Measurements from ENCODE around the gene KYAT1.

KYAT1 gene

DNA sequence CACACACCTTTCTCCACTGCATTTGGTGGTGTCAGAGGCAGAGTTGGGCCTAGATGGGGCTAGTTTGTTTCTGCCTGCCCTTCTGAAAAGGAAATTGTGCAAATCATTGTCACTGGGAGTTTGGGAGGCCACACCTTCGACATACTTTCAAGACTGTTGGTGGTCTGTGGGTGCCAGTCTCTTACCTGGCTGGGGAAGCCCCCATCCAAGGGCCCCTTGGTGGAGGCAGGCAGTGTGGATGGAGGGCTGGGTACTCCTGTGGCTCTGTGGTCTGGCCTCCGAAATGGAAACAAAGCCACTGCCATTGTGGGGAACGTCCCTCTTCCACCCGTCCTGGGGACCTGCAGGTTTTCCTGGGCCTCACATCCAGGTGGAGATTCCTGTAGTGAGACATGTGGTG, 28.1 kb upstream of the KYAT1 start:
- no peak for FAIRE-seq
- no peak for DNase-seq (ENCODE audit: insufficient read length, low spot score)

DNA sequence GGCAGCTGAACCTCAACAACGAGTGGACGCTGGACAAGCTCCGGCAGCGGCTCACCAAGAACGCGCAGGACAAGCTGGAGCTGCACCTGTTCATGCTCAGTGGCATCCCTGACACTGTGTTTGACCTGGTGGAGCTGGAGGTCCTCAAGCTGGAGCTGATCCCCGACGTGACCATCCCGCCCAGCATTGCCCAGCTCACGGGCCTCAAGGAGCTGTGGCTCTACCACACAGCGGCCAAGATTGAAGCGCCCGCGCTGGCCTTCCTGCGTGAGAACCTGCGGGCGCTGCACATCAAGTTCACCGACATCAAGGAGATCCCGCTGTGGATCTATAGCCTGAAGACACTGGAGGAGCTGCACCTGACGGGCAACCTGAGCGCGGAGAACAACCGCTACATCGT, 26.6 kb upstream of the KYAT1 start:
- FAIRE-seq (no peak), DNase-seq (ENCODE audit: insufficient read length, low spot score) (no peak)

DNA sequence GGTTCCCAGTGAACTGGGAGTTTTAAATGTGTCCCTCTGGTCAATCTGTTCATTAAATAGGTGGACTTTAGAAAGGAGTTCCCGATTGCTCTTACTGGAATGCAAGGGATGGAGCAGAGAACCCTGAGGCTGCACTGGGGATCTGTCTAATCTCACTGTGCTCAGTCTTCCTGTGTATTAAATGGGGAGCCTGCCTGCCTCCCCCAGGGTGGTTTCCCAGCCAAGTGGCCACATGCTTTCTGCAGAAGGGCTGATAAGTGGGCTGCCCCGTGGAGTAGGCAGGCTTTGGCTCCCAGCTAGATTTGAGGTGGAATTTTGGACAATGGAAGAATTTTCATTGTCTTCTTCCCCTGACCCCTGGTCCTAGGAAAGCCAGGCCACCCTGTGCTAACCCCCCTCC, 25.0 kb upstream of the KYAT1 start:
- no peak for FAIRE-seq
- no peak for DNase-seq (ENCODE audit: insufficient read length, low spot score)

DNA sequence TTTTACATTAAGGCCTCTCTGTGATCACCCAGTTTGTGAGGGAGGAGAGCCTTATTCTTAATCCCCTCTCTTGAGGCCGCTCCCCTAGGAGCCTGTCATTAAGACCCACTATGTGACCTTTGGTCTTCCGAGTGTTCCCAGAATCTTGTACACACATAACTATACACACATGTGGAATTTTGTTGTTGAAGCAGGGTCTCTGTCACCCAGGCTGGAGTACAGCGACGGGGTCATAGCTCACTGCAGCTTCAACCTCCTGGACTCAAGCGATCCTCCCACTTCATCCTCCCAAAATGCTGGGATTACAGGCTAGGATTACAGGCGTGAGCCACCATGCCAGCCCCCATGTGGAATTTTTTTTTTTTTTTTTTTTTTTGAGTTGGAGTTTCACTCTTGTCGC, 24.2 kb upstream of the KYAT1 start:
- FAIRE-seq (no peak), DNase-seq (ENCODE audit: insufficient read length, low spot score) (no peak)

DNA sequence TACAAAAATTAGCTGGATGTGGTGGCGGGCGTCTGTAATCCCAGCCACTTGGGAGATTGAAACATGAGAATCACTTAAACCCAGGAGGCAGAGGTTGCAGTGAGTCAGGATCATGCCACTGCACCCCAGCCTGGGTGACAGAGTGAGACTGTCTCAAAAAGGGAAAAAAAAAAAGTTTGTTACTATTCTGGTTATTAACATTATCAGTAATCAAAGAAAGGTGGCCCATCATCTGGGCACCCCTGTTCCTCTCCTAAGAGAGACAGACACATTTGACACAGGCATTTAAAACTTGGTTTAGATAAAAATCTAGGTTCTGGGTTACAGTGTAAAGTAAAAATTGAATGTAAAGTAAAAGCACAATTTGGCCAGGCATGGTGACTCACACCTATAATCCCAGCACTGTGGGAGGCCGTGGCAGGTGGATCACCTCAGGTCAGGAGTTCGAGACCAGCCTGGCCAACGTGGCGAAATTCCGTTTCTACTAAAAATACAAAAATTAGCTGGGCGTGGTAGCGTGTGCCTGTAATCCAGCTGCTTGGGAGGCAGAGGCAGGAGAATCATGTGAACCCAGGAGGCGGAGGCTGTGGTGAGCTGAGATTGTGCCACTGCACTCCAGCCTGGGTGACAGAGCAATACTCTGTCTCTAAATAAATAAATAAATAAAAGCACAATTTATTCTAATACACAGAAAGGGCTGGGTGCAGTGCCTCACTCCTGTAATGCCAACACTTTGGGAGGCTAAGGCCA, 22.3 kb upstream of the KYAT1 start:
- FAIRE-seq, result no peak
- DNase-seq (ENCODE audit: insufficient read length, low spot score), result no peak

DNA sequence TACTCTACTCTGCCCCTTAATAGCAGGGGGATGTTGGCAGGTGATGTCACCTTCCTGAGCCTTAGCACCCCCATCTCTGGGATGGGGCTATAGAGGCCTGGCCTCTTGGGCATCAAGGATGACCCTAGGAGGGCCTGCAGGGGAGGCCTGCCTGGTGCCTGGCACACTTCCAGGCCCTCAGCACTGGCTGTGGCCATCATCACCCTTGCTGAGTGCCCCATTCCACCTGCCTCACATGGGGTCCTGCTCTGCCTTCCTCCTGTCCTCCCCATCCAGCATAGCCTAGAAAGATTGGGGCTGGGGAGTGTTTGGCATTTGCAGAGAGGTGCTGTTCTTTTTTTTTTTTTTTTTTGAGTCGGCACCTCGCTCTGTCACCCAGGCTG, 21.3 kb upstream of the KYAT1 start:
- no peak for DNase-seq (ENCODE audit: insufficient read length, low spot score)
- FAIRE-seq, result no peak

DNA sequence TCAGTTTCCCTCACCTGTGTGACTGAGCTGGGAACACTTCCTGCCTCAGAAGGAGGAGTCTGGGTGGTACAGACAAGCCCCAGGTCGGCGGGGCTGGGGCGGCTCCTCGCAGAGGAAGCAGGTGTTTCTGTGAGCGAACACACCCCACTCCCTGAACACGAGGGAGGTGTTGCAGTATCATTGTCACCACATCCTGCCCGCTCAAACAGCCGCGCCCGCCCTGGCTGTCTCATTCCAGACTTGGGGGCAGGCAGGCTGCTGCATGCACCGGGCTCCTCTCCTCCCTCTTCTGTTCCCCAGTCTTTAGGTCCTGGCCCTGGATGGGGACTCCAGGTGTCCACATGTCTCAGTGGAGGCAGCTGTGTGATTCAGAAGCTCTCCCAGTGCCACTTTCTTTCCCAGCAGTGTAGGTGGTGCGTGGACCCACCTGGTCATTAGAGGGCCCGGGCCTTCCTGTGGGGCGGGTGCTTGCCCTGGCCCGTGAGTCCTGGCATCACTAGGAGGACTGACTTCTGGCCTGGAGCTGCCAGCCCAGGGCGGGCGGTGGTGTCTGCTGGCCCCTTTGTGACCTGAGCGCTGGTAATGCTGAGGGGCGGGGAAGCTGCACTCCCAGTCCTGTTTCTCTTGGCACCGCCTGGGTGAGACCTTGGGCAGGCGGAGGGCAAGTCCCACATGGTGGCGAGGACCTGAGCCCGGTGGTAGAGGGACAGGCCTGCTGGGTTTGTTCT, 20.8 kb upstream of the KYAT1 start:
- FAIRE-seq (peak; percentile 82), DNase-seq (ENCODE audit: insufficient read length, low spot score) (peak; percentile 84)

DNA sequence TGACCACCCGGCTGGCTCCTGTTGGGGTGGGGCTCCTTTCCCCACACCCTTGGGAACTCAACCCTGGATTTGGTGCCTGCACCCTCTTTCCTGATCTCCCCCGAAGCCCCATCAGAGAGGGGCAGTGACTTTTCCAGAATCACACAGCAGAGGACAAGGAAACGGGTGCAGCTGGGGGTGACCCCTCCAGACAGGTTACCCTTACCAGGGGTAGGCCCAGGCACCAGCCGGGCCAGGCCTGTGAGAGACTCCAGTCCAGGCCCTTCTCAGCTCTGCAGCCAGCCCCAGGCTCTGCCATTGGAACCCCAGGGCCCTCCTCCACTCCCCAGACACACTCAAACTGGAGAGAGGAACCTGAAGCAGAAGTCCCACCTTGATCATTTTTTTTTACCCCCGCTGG, 20.1 kb upstream of the KYAT1 start:
- no peak for DNase-seq (ENCODE audit: insufficient read length, low spot score)
- no peak for FAIRE-seq

DNA sequence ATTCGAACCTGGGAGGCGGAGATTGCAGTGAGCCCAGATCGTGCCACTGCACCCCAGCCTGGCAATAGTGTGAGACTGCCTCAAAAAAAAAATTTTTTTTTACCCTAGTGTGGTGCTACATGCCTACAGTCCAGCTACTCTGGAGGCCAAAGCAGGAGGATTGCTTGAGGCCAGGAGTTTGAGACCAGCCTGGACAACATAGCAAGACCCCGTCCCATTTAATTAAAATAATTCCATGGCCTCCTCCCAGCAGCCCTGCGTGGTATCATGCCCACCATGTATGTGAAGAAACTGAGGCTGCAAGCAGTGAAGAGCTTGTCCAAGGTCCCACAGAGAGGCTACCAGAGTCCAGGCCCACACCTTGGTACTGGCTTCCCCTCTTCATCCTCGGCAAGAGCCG, 19.6 kb upstream of the KYAT1 start:
- FAIRE-seq, result no peak
- DNase-seq (ENCODE audit: insufficient read length, low spot score), result no peak

DNA sequence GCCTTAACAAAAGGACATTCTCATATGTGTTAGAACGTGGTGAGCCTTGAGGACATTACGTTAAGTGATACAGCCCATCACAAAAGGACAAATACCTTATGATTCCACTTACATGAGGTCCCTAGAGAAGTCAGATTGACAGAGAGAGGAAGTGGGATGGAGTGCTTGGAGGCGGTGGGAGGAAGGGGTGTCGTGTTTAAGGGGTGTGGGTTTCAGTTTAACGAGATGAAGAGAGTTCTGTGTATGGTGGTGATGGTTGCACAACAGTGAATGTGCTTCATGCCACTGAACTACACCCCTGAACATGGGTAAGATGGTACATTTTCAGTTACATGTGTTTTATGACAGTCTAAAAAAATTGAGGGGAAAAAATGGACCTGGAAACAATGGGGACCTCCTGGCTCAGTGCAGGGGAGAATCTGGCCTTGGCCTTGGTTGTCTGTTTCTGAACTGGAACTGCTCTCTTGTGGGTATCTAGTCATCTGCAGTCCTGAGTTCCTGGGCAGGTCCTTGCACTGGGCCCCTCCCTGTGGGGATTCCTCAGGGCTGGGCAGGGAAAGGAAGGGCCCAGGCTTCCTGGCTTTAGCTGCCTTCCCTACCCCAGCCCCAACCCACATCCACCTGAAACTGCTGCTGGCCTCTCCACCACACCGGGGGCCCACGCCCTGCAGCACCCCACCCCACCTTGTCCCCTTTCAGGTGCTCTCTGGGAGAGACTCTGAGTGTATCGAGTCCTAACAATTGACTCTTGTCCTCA, 18.0 kb upstream of the KYAT1 start:
- no peak for DNase-seq (ENCODE audit: insufficient read length, low spot score)
- no peak for FAIRE-seq

DNA sequence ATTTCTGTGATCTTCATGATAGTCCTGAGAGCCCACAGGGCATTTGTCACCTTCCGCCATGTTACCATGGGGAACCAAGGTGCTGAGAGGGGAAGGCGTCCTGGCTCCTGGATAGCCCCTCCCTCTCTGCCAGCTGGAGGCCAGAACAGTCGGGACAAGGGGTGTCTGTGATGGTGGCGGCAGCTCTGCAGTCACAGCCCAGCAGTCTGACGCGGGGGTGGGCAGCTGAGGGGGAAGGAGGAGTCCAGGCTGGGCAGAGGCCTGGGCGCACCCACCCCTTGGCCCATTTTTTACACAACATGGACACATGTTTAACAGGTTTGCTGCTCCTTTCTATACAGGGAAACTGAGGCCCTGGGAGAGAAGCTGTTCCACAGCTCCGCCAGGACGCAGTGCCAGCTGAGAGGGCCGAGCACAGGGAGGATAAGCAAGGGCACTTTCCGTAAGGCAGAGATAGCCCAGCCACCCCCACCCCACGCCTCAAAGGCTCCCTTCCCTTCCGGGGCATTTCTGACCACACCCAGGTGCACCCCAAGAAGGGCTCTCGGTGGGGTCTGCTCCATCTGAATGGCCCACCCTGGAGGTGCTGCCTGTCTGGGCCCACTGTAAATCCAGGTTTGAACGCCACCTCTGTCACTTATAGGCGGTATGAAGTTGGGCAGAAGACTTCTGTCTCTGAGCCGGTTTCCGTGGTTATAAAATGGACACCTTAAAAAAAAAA, 17.3 kb upstream of the KYAT1 start:
- DNase-seq (ENCODE audit: insufficient read length, low spot score), result no peak
- FAIRE-seq, result no peak

DNA sequence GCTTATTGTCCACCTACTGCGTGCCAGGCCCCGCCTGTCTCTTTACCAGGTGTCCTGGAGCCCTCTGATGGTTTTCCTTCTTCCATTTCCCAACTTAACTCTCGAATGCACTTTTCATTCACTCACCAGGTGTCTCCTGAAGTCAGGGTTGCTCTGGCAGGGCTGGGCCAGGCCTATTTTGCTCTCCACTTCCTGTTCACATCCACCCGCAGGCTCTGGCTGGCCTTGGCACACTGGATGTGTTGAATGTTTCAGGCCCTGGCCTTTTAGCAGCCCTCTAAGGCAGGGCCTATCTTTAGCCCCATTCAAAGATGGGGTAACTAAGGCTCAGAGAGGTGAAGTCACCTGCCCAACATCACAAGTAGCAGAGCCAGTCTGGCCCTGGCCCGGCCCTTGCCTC, 16.6 kb upstream of the KYAT1 start:
- no peak for FAIRE-seq
- DNase-seq (ENCODE audit: insufficient read length, low spot score), result no peak

DNA sequence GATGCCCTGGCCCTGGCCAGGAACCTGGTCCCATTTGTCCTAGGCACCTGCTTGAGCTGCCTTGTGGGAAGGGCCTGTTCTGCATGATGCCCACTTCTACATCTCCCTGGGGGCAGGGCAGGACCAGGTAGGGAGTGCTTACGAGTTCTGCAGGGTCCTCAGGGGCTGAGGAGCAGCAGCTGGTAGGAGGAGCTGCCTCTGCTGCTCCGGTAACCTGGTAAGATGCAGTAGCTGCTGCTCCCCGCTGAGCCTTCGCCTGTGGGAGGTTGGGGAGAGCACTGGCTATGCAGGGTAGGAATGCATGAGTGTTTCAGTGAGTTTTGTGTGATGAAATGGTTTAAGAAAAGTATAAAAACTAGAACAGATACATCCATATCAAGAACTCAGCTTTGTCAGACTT, 13.8 kb upstream of the KYAT1 start:
- no peak for DNase-seq (ENCODE audit: insufficient read length, low spot score)
- no peak for FAIRE-seq

DNA sequence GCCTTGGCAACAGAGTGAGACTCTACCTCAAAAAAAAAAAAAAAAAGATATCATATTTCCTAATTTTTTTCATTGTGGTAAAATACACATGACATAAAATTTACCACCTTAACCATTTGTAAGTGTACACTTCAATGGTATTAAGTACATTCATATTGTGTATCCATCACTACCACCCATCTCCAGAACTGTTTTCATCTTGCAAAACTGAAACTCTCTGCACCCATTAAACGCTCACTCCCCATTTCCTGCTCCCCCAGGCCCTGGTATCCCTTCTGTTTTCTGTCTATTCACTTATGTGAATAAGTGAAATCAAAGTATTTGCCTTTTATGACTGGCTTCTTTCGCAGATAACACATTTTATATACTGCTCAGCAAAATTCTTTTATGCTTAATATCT, 13.0 kb upstream of the KYAT1 start:
- no peak for DNase-seq (ENCODE audit: insufficient read length, low spot score)
- no peak for FAIRE-seq

DNA sequence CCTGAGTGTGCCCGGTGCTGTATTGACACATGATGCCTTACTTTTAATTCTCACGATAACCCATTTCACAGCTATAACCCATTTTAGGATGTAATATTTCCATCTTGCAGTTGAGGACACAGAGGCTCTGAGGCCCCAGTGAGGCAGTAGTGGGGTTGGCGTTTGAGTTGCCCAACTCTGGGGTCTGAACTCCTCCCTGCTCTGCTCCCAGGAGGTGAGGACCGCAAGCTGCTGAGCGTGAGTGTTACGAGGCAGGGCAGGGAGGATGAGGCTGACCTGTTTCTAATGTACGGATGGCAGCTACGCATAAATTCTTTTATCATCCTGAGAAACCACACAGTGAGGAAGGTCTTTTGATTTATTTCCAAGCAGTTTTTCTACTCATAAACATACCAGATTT, 11.6 kb upstream of the KYAT1 start:
- FAIRE-seq (no peak), DNase-seq (ENCODE audit: insufficient read length, low spot score) (no peak)

DNA sequence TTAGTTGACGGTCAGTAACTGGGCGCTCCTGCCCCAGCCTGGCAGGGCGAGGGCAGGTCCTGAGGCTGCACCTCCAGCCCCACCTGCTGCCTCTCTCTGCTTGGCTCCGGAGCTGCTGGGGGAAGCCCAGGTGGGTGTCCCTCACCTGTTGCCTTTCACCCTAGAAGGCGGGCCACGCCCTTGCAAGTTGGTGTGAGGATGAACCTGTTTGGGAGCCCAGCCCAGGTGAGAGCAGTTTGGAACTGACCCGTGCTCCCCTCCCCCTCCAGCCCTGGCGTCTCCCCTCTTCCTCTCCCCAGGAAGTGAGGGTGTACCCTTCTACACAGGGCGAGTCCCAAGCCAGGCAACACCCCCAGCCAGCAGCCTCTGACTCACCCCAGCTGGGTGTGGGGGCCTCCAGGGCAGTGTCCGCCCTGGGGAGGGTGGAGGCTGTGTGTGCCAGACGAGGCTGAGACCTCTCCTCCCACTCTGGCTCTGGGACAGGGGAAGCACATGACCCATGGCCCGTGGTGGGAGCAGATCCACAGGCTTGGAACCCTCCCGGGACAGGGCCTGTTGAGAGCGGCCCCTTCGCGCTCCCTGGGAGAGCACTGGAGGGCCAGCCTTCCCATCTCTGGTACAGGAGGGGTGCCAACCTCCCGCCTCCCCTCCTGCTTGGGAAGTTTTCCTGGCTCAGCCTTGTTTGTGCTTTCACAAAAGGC, 10.6 kb upstream of the KYAT1 start:
- no peak for DNase-seq (ENCODE audit: insufficient read length, low spot score)
- no peak for FAIRE-seq

DNA sequence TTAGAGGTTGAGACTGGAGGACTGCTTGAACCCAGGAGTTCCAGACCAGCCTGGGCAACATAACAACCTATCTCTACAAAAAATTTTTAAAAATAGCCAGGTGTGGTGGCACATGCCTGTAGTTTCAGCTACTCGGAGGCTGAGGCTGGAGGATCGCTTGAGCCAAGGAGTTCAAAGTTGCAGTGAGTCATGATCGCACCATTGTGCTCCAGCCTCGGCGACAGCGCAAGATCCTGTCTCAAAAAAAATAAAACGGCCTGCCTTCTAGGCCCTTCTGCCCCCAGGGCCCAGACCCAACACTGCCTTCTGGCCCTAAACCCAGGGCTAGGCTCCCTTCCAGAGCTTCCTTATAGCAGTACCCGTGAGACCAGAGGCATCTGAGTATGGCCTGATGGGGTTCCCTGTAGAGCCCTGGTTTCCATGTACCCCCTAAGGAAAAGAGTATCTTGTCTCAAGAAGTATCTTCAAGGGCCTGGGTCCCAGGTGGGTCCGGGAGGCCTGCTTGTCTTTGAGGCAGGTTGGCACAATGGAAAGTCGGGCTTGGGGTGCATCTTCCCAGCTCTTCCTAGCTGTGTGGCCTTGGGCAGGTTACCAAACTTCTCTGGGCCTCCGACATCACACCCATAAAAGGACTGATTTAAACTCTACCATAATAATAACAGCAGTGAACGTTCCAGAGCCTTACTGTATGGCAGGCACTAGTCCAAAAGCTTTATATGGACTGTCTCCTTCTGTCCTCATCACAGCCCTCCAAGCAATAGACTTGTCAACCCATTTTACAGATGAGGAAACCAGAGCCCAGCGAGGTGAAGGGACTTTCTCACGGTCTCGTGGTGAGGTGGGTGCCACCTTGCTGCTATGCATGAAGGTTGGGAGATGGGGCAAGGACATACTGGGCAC, 9.8 kb upstream of the KYAT1 start:
- DNase-seq (ENCODE audit: insufficient read length, low spot score) (no peak), FAIRE-seq (no peak)

DNA sequence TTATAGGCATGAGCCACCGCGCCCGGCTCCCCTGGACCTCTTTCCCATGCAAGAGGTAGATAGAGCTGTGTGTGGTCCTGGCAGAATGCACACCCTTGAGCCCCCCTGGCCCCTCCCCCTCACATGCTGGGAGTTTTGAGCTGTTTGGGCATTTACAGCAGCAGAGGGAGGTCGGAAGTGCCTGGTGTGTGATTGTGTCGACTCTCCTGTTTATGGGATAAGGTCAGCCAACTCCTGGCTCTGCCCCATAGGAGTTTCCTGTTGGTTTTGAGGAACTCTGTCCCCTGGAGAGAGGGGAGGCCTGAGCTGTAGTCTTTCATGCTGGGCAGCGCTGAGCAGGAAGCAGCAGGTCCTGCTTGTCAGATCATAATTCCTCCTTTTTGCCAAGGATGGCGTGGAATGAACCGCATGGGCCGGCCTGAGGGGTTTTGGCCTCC, 6.2 kb upstream of the KYAT1 start:
- FAIRE-seq, result no peak

DNA sequence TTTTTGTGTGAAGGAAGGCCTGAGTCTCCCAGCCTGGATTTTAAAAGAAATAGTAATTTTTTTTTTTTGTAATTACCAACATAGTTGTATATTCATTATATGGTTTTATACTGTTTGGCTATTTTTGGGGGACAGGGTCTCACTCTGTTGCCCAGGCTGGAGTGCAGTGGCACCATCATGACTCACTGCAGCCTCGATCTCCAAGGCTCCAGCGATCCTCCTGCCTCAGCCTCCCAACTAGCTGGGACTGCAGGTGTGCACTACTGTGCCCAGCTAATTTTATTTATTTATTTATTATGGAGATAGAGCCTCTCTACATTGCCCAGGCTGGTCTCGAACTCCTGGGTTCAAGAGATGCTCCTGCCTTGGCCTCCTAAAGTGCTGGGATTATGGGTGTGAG, 5.3 kb upstream of the KYAT1 start:
- no peak for DNase-seq (ENCODE audit: insufficient read length, low spot score)
- FAIRE-seq, result no peak

More for the DNA sequence above, 6.2 kb upstream of the KYAT1 start:
- DNase-seq (ENCODE audit: insufficient read length, low spot score), result no peak
